ENCODE measurements around the gene NRGN. TPM values are rescaled to one million over a fixed set of nuclear protein-coding genes. Genes with fewer than 3 reads are reported as not detected.

The NRGN gene
- total and polyA plus RNA-seq, 8 donors, result 0.37 to 5.5 (median 2.0) TPM; not detected in 4

GRCh38 chr11:124738713-124739478 lies 846 bp upstream of the NRGN start:
- intact Hi-C loops (cut with DNase I; ENCODE audit: low total_unique reads), result loop anchor here (10.0 kb wide), 1 partner anchor 64 kb away; the partner anchor contains the start of genes SIAE and SPA17
- Histone ChIP-seq H3K27me3 (peaks cover 0 to 57% (median 15%) of the 10 kb centered on the region in 3 donors), H3K4me3 (peak overlapping the region; percentile 48 to 70 (median 56)), H3K9me3 (no peaks in the 10 kb centered on the region), H3K4me1 (peaks cover 17 to 26% (median 19%) of the 10 kb centered on the region in 4 donors), H3K27ac (no peak overlapping the region), H3K36me3 (no peaks in the 10 kb centered on the region)
- no peak for TF ChIP-seq POLR2AphosphoS5 (IDR thresholded peaks at IDR 0.05)
- TF ChIP-seq CTCF (IDR thresholded peaks at IDR 0.05), result no peak
- no peak for TF ChIP-seq EP300 (IDR thresholded peaks at IDR 0.05)
- TF ChIP-seq POLR2A (IDR thresholded peaks at IDR 0.05), result no peak
- WGBS, 5 donors, result 51 to 71% (median 56%) methylated on average over 21 of the region's 21 CpGs
- DNase-seq, result no peak

- Histone ChIP-seq H3K4me1 (peaks cover 18 to 29% (median 22%) of the 10 kb centered on the region in 4 donors), H3K36me3 (no peaks in the 10 kb centered on the region), H3K9me3 (no peaks in the 10 kb centered on the region), H3K4me3 (peak overlapping the region; percentile 48 to 70 (median 56)), H3K27ac (peak overlapping the region in 3 of 5 donors; percentile 12 to 48 (median 32)), H3K27me3 (peaks cover 0 to 72% (median 18%) of the 10 kb centered on the region in 3 donors)
- 1 to 4% (median 2%) methylated on average over 17 to 37 of the region's 37 CpGs for WGBS, 5 donors
- peak in 4 of 7 experiments; percentile 17 to 37 (median 36) for TF ChIP-seq CTCF (IDR thresholded peaks at IDR 0.05)
- no peak for TF ChIP-seq POLR2A (IDR thresholded peaks at IDR 0.05)
- intact Hi-C loops (cut with DNase I; ENCODE audit: low total_unique reads), result no loop called here
- DNase-seq, result peak in 1 of 2 donors; percentile 55
Measured at GRCh38 chr11:124740277-124740882, 638 bp downstream of the NRGN start.

- Histone ChIP-seq H3K9me3 (no peaks in the 10 kb centered on the region), H3K27me3 (peaks cover 0 to 94% (median 33%) of the 10 kb centered on the region in 3 donors), H3K4me1 (peaks cover 37 to 51% (median 44%) of the 10 kb centered on the region in 4 donors), H3K36me3 (no peaks in the 10 kb centered on the region), H3K27ac (no peak overlapping the region), H3K4me3 (no peak overlapping the region)
- 75 to 90% (median 81%) methylated on average over 2 of the region's 2 CpGs for WGBS, 5 donors
- DNase-seq, result no peak
- TF ChIP-seq POLR2A (IDR thresholded peaks at IDR 0.05), result no peak
- no peak for TF ChIP-seq CTCF (IDR thresholded peaks at IDR 0.05)
- no peak for TF ChIP-seq EP300 (IDR thresholded peaks at IDR 0.05)
- no peak for TF ChIP-seq POLR2AphosphoS5 (IDR thresholded peaks at IDR 0.05)
- intact Hi-C loops (cut with DNase I; ENCODE audit: low total_unique reads), result no loop called here
Measured at GRCh38 chr11:124742555-124742954, 2.8 kb downstream of the NRGN start.

GRCh38 chr11:124743050-124743449 lies 3.3 kb downstream of the NRGN start:
- Histone ChIP-seq H3K4me3 (no peak overlapping the region), H3K9me3 (no peaks in the 10 kb centered on the region), H3K27me3 (peaks cover 0 to 98% (median 33%) of the 10 kb centered on the region in 3 donors), H3K4me1 (peaks cover 39 to 55% (median 49%) of the 10 kb centered on the region in 4 donors), H3K36me3 (no peaks in the 10 kb centered on the region), H3K27ac (no peak overlapping the region)
- no peak for TF ChIP-seq POLR2AphosphoS5 (IDR thresholded peaks at IDR 0.05)
- TF ChIP-seq EP300 (IDR thresholded peaks at IDR 0.05), result no peak
- no peak for DNase-seq
- intact Hi-C loops (cut with DNase I; ENCODE audit: low total_unique reads), result no loop called here
- 71 to 81% (median 76%) methylated on average over 6 of the region's 6 CpGs for WGBS, 5 donors

Measured in stomach (tissue), 9 donors.